DOHH2 (cell line): ENCODE data around the gene NRAP.

Experiments
- H3F3A ChIP-seq: fragments of 200-600 bp; sonication (generic), shearing (Covaris generic); 2 replicates; pipeline ENCODE4 v1.6.0; 2016; ENCODE audit warnings: antibody characterized with exemption, mild to moderate bottlenecking; ENCODE audit not compliant: control insufficient read depth, insufficient read depth
- H3K27ac ChIP-seq: fragments of 200-600 bp; sonication (generic); 2 replicates; pipeline ENCODE4 v1.5.1; 2014; ENCODE audit warnings: low read depth, mild to moderate bottlenecking, low read length, moderate library complexity
- H3K27me3 ChIP-seq: fragments of 200-600 bp; sonication (generic); 2 replicates; pipeline ENCODE4 v1.6.1; 2014; ENCODE audit warnings: mild to moderate bottlenecking, low read length, mixed read lengths; ENCODE audit not compliant: control insufficient read depth
- H3K36me3 ChIP-seq: fragments of 200-600 bp; sonication (generic); 2 replicates; pipeline ENCODE4 v1.6.1; 2014; ENCODE audit warnings: mild to moderate bottlenecking, low read length, moderate library complexity, mixed read lengths; ENCODE audit not compliant: control insufficient read depth
- H3K4me1 ChIP-seq: fragments of 200-600 bp; sonication (generic); 2 replicates; pipeline ENCODE4 v1.6.1; 2014; ENCODE audit warnings: mild to moderate bottlenecking, low read length, mixed read lengths; ENCODE audit not compliant: control insufficient read depth
- H3K4me2 ChIP-seq: fragments of 200-600 bp; sonication (generic); 2 replicates; pipeline ENCODE4 v1.6.0; 2014; ENCODE audit warnings: mild to moderate bottlenecking, low read length, moderate library complexity
- H3K4me3 ChIP-seq: fragments of 200-600 bp; sonication (generic); 2 replicates; pipeline ENCODE4 v1.5.1; 2014; ENCODE audit warnings: mild to moderate bottlenecking, low read length, mixed read lengths
- H3K79me2 ChIP-seq: fragments of 200-600 bp; sonication (generic); 2 replicates; pipeline ENCODE4 v1.6.1; 2014; ENCODE audit warnings: mild to moderate bottlenecking, low read length, mixed read lengths; ENCODE audit not compliant: control insufficient read depth
- H3K9me2 ChIP-seq: fragments of 200-600 bp; sonication (generic); replicated peaks from 2 replicates; pipeline ENCODE4 v1.6.1; 2014; ENCODE audit warnings: mild to moderate bottlenecking, low read length, mixed read lengths; ENCODE audit not compliant: control insufficient read depth
- H3K9me3 ChIP-seq: fragments of 200-600 bp; sonication (generic); 2 replicates; pipeline ENCODE4 v1.6.1; 2014; ENCODE audit warnings: antibody characterized with exemption, low read length, mixed read lengths; ENCODE audit not compliant: control insufficient read depth, insufficient read depth
- H4K20me1 ChIP-seq: fragments of 200-600 bp; sonication (generic); 2 replicates; pipeline ENCODE4 v1.6.0; 2014; ENCODE audit warnings: low read depth, mild to moderate bottlenecking, antibody characterized with exemption, low read length, moderate library complexity; ENCODE audit not compliant: control insufficient read depth, insufficient read depth
- EZH2phosphoT487 ChIP-seq: fragments of 200-600 bp; sonication (generic); IDR thresholded peaks from 2 replicates; pipeline ENCODE4 v1.6.1; 2017; ENCODE audit warnings: borderline replicate concordance, mild to moderate bottlenecking, antibody characterized with exemption, low read length, moderate library complexity, mixed read lengths
- TF ChIP-seq, protein P1 (sequence below): fragments of 200-600 bp; sonication (generic); IDR thresholded peaks from one replicate; pipeline ENCODE4 v1.5.1; 2014; ENCODE audit warnings: antibody characterized with exemption, mild to moderate bottlenecking, low read depth, low read length; ENCODE audit not compliant: poor library complexity, severe bottlenecking

NRAP gene

DNA sequence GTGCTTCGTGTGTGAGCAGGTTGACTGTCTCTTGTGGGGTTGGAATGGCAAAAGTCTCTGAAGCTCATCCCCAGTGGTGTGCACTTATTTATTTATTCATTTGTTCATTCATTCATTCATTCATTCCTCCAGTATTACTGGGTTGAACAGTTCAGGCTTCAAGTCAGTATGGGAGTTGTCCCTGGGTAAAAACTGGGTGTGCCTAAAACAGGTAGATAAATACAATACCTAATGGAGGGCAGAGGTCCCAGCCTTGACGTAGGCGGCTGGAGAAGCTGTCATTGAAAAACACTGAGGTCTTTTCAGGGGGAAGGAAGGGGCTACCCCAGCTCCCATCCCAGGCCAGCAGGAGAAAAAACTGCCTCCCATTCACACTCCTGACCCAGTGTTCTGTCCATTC lies 26.9 kb upstream of the NRAP start:
- no peak overlapping the region for H3K4me3 ChIP-seq
- H3K36me3 ChIP-seq = no peaks in the 10 kb centered on the region; the same call in 1 of the 2 replicates
- no peaks in the 10 kb centered on the region for H3F3A ChIP-seq
- no peaks in the 10 kb centered on the region for H3K27me3 ChIP-seq
- H3K9me2 ChIP-seq = no peaks in the 10 kb centered on the region
- H3K79me2 ChIP-seq = no peaks in the 10 kb centered on the region; the same call in 1 of the 2 replicates
- H3K4me2 ChIP-seq = no peak overlapping the region
- no peak for TF ChIP-seq EZH2phosphoT487
- TF ChIP-seq, protein P1, sequence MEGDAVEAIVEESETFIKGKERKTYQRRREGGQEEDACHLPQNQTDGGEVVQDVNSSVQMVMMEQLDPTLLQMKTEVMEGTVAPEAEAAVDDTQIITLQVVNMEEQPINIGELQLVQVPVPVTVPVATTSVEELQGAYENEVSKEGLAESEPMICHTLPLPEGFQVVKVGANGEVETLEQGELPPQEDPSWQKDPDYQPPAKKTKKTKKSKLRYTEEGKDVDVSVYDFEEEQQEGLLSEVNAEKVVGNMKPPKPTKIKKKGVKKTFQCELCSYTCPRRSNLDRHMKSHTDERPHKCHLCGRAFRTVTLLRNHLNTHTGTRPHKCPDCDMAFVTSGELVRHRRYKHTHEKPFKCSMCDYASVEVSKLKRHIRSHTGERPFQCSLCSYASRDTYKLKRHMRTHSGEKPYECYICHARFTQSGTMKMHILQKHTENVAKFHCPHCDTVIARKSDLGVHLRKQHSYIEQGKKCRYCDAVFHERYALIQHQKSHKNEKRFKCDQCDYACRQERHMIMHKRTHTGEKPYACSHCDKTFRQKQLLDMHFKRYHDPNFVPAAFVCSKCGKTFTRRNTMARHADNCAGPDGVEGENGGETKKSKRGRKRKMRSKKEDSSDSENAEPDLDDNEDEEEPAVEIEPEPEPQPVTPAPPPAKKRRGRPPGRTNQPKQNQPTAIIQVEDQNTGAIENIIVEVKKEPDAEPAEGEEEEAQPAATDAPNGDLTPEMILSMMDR = no peak
- no peaks in the 10 kb centered on the region for H3K4me1 ChIP-seq
- no peaks in the 10 kb centered on the region for H4K20me1 ChIP-seq
- no peak overlapping the region for H3K27ac ChIP-seq
- H3K9me3 ChIP-seq = peaks cover 17% of the 10 kb centered on the region; the same call in 1 of the 2 replicates

DNA sequence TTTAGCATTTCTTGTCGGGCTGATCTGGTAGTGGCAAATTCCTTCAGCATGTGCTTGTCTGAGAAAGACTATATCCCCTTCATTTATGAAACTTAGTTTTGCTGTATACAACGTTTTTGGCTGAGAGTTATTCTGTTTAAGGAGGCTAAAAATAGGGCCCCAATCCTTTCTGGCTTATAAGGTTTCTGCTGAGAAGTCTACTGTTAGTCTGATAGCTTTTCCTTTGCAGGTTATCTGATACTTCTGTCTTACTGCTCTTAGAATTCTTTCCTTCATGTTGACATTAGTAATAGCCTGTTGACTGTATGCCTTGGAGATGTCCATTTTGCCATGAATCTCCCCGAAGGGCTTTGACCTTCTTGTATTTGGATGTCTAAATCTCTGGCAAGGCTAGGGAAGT lies 25.7 kb upstream of the NRAP start:
- Histone ChIP-seq H4K20me1 (no peaks in the 10 kb centered on the region), H3K27me3 (no peaks in the 10 kb centered on the region), H3K4me3 (no peak overlapping the region), H3K27ac (no peak overlapping the region), H3K9me2 (no peaks in the 10 kb centered on the region), H3F3A (no peaks in the 10 kb centered on the region), H3K4me1 (no peaks in the 10 kb centered on the region), H3K36me3 (no peaks in the 10 kb centered on the region; the same call in 1 of the 2 replicates), H3K4me2 (no peak overlapping the region), H3K9me3 (peaks cover 17% of the 10 kb centered on the region; the same call in 1 of the 2 replicates), H3K79me2 (no peaks in the 10 kb centered on the region; the same call in none of the 2 replicates)
- no peak for TF ChIP-seq EZH2phosphoT487
- TF ChIP-seq, protein P1 = no peak

DNA sequence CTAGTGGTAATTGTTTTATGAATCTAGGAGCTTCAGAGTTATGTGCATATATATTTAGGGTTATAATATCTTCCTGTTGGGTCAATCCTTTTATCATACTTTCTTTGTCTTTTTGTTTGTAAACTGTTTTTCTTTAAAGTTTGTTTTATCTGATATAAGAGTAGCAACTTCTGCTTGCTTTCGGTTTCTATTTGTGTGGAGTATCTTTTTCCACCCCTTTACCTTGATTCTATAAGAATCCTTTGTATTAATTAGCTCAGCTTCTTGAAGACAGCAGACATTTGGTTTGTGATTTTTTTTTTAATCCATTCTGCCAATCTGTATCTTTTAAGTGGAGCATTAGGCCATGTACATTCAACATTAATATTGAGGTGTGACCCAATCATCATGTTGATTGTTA lies 25.2 kb upstream of the NRAP start:
- H3K4me2 ChIP-seq = no peak overlapping the region
- H3K9me3 ChIP-seq = peaks cover 14% of the 10 kb centered on the region; the same call in 1 of the 2 replicates
- TF ChIP-seq EZH2phosphoT487 = no peak
- TF ChIP-seq, protein P1 = no peak

More for the DNA sequence above, 25.2 kb upstream of the NRAP start:
- no peaks in the 10 kb centered on the region; the same call in none of the 2 replicates for H3K79me2 ChIP-seq
- H4K20me1 ChIP-seq = no peaks in the 10 kb centered on the region
- no peaks in the 10 kb centered on the region for H3K4me1 ChIP-seq
- no peaks in the 10 kb centered on the region; the same call in 1 of the 2 replicates for H3K36me3 ChIP-seq
- H3F3A ChIP-seq = no peaks in the 10 kb centered on the region
- H3K27me3 ChIP-seq = no peaks in the 10 kb centered on the region
- no peaks in the 10 kb centered on the region for H3K9me2 ChIP-seq
- no peak overlapping the region for H3K27ac ChIP-seq
- no peak overlapping the region for H3K4me3 ChIP-seq
